HCT116 (cell line): ENCODE results near the gene PFDN2. TPM values are rescaled to one million over a fixed set of nuclear protein-coding genes. Genes with fewer than 3 reads are reported as not detected.
A peak's percentile ranks its signal among the peaks of the same experiment; 100 is the strongest.

Experiments used
- ATAC-seq: fragments of 200-7000 bp; cut with Tn5 transposase; 2 replicates; pipeline ENCODE4 v1.9.1; 2020; ENCODE audit warnings: mild to moderate bottlenecking, moderate library complexity
- BruUV-seq: library from RNA; stranded (reverse); fragments of 400-500 nt; replicated peaks from 2 replicates; lab custom pipeline; 2021; lab: Mats Ljungman, UMichigan
- CTCF ChIA-PET: fragments of 300-600 bp; sonication (Branson Sonifier 250); formaldehyde crosslinking; loops from one replicate; lab custom pipeline; 2021; ENCODE audit warnings: antibody characterized with exemption; lab: Charles Lee
- POLR2A ChIA-PET: fragments of 300-600, 350-600 bp; sonication (Branson Sonifier 250); formaldehyde crosslinking; loops from one replicate; lab custom pipeline; 2021; ENCODE audit warnings: antibody characterized with exemption; lab: Charles Lee
- RAD21 ChIA-PET, 2 experiments: fragments of 300-600 bp; sonication (Branson Sonifier 250); formaldehyde crosslinking; loops; one replicate each; lab custom pipeline; 2023; ENCODE audit warnings: low total read pairs in 2 of 2; ENCODE audit not compliant: uncharacterized antibody in 2 of 2, unreplicated experiment in 2 of 2, low non-redundant PET in 1 of 2; lab: Charles Lee
- DNase-seq: peaks from one replicate; pipeline ENCODE4 v3.0.0-alpha.2; 2010; ENCODE audit warnings: low read depth, low spot score
- H2AFZ ChIP-seq: fragments of 200-600 bp; shearing (Covaris generic), sonication (generic); 2 replicates; pipeline ENCODE4 v1.6.1; 2017; ENCODE audit warnings: low read depth, mixed run types, mixed read lengths, antibody characterized with exemption, low read length; ENCODE audit not compliant: poor library complexity, severe bottlenecking
- H3K27ac ChIP-seq: 2 replicates; pipeline ENCODE4 v1.5.1; 2012; ENCODE audit warnings: low read depth, low read length
- H3K27me3 ChIP-seq: fragments of 200-600 bp; sonication (generic); 2 replicates; pipeline ENCODE4 v1.6.1; 2016; ENCODE audit warnings: mixed run types, low read length, mixed read lengths; ENCODE audit not compliant: insufficient read depth
- H3K36me3 ChIP-seq, 2 experiments: fragments of 200-500 bp in 1 of 2; fragments of 200-600 bp in 1 of 2; sonication (Bioruptor generic) in 1 of 2; sonication (generic) in 1 of 2; 2 replicates each; pipeline versions ENCODE4 v1.5.1 to v1.6.1; 2014 to 2016; ENCODE audit warnings: low read length in 2 of 2, inconsistent platforms in 1 of 2, mixed read lengths in 1 of 2, mixed run types in 1 of 2; ENCODE audit not compliant: insufficient read depth in 2 of 2, control insufficient read depth in 1 of 2
- H3K4me1 ChIP-seq, 2 experiments: fragments of 200-600 bp in 1 of 2; sonication (generic) in 1 of 2; 2 replicates each; pipeline versions ENCODE4 v1.5.1 to v1.6.1; 2012 to 2017; ENCODE audit warnings: low read length in 2 of 2, inconsistent platforms in 1 of 2, mild to moderate bottlenecking in 1 of 2, mixed read lengths in 1 of 2, mixed run types in 1 of 2, moderate library complexity in 1 of 2; ENCODE audit not compliant: insufficient read depth in 2 of 2, control insufficient read depth in 1 of 2
- H3K4me2 ChIP-seq: fragments of 200-600 bp; sonication (generic); 2 replicates; pipeline ENCODE4 v1.6.1; 2017; ENCODE audit warnings: mixed run types, low read length, mixed read lengths
- H3K4me3 ChIP-seq, 2 experiments: fragments of 200-600 bp in 1 of 2; sonication (generic) in 1 of 2; replicated peaks in 1 of 2; 2 replicates each; pipeline ENCODE4 v1.5.1; 2011 to 2016; ENCODE audit warnings: low read length in 2 of 2, control low read depth in 1 of 2, low read depth in 1 of 2, mild to moderate bottlenecking in 1 of 2, mixed read lengths in 1 of 2, mixed run types in 1 of 2
- H3K79me2 ChIP-seq: fragments of 200-600 bp; sonication (generic); 2 replicates; pipeline ENCODE4 v1.6.1; 2017; ENCODE audit warnings: mild to moderate bottlenecking, mixed run types, low read length, moderate library complexity, mixed read lengths; ENCODE audit not compliant: insufficient read depth
- H3K9ac ChIP-seq: fragments of 200-600 bp; sonication (generic); 2 replicates; pipeline ENCODE4 v1.6.1; 2016; ENCODE audit warnings: low read length, mixed read lengths
- H3K9me2 ChIP-seq: fragments of 200-600 bp; sonication (generic), shearing (Covaris generic); 2 replicates; pipeline ENCODE4 v1.6.1; 2017; ENCODE audit warnings: mixed run types, mild to moderate bottlenecking, moderate library complexity; ENCODE audit not compliant: insufficient read depth
- H3K9me3 ChIP-seq, 2 experiments: fragments of 200-500 bp in 1 of 2; fragments of 200-600 bp in 1 of 2; sonication (Bioruptor generic) in 1 of 2; sonication (generic) in 1 of 2; 2 replicates each; pipeline ENCODE4 v1.6.1; 2014 to 2017; ENCODE audit warnings: low read length in 2 of 2, mixed read lengths in 2 of 2, inconsistent platforms in 1 of 2, low read depth in 1 of 2, mild to moderate bottlenecking in 1 of 2, mixed run types in 1 of 2, moderate library complexity in 1 of 2; ENCODE audit not compliant: control insufficient read depth in 1 of 2, insufficient read depth in 1 of 2
- H4K20me1 ChIP-seq: fragments of 200-600 bp; sonication (generic), shearing (Covaris generic); 2 replicates; pipeline ENCODE4 v1.6.1; 2017; ENCODE audit warnings: mixed run types, mild to moderate bottlenecking, moderate library complexity; ENCODE audit not compliant: insufficient read depth
- CBX3 ChIP-seq: IDR thresholded peaks from 2 replicates; pipeline ENCODE4 v1.6.1; 2012; ENCODE audit warnings: low read depth
- EZH2phosphoT487 ChIP-seq: fragments of 200-600 bp; IDR thresholded peaks from 2 replicates; pipeline ENCODE4 v1.6.1; 2018; ENCODE audit warnings: antibody characterized with exemption, borderline replicate concordance
- JUND ChIP-seq: IDR thresholded peaks from 2 replicates; pipeline ENCODE4 v1.6.1; 2012
- POLR2A ChIP-seq: IDR thresholded peaks from 2 replicates; pipeline ENCODE4 v1.7.0; 2011; ENCODE audit warnings: borderline replicate concordance; ENCODE audit not compliant: insufficient read depth, insufficient read length; ENCODE audit errors: extremely low read depth
- POLR2AphosphoS5 ChIP-seq: IDR thresholded peaks from 2 replicates; pipeline ENCODE4 v1.6.1; 2011; ENCODE audit warnings: mild to moderate bottlenecking, low read depth, low read length, moderate library complexity
- SIN3A ChIP-seq: IDR thresholded peaks from 2 replicates; pipeline ENCODE4 v1.6.1; 2012; ENCODE audit warnings: low read depth
- YY1 ChIP-seq: IDR thresholded peaks from 2 replicates; pipeline ENCODE4 v1.6.1; 2011; ENCODE audit warnings: low read length, low read depth, moderate library complexity, mild to moderate bottlenecking; ENCODE audit not compliant: insufficient replicate concordance; ENCODE audit errors: extremely low read depth
- ZFX ChIP-seq: fragments of 450-650 bp; IDR thresholded peaks from 2 replicates; pipeline ENCODE4 v1.6.1; 2017
- intact Hi-C: fragments of 100-400 bp; cut with micrococcal nuclease; formaldehyde crosslinking; loops from 2 replicates; pipeline ENCODE4 v1.10.0; 2022
- total RNA-seq: library from RNA; stranded (reverse); gene quantifications from one replicate; pipeline ENCODE4 v1.2.1, GENCODE V29; 2021; ENCODE audit not compliant: unreplicated experiment
- TF ChIP-seq, protein P1 (sequence below): IDR thresholded peaks from 2 replicates; pipeline ENCODE4 v1.6.1; 2012
- TF ChIP-seq, protein P2 (sequence below), 3 experiments: fragments of 200-600 bp in 1 of 3; sonication (generic) in 1 of 3; IDR thresholded peaks in 2 of 3; conservative IDR thresholded peaks in 1 of 3; 2 replicates each; pipeline ENCODE4 v1.5.1; 2012 to 2017; ENCODE audit warnings: low read depth in 2 of 3, low read length in 2 of 3, antibody characterized with exemption in 1 of 3, borderline replicate concordance in 1 of 3, control low read depth in 1 of 3, mild to moderate bottlenecking in 1 of 3, mixed read lengths in 1 of 3, mixed run types in 1 of 3, moderate library complexity in 1 of 3; ENCODE audit not compliant: insufficient read depth in 1 of 3

Gene PFDN2
- total RNA-seq, 1 experiment from 2014 or later, result 179 TPM

DNA sequence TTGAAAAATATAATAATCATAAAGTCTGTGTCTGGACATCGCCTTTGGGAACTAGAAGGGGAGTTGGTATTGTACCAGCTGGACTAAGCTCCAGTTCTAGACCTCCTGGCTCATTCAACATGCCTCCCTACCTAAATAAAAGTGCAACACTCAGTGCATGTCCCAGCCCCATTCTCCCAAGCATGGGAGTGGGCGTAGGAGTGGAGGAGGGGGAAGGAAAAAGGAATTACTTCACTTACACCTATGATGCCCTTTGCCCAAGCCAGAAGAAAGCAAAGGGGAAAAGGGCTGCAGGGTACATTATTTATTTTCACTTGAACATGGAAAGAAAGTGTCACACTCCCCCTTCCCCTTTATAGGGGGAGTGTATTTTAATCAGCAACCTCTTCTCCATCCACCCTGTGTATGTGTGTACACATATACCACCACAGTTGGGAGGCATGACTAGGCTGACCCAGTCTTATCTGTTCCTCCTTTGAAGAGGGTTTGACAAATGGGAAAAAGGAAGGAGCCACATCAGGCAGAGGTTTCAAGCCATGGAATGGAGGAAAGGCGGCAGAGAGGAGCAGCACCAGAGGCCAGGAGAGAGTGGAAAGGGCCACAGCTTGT lies 3.3 kb upstream of the PFDN2 start:
- no peak overlapping the region for H2AFZ ChIP-seq
- H3K27ac ChIP-seq, result no peak overlapping the region
- DNase-seq, result no peak
- no peaks in the 10 kb centered on the region for H3K9me2 ChIP-seq
- no peak overlapping the region for H3K4me2 ChIP-seq
- peaks cover 16 to 30% of the 10 kb centered on the region in 2 experiments for H3K4me1 ChIP-seq
- BruUV-seq, result no TSS peak
- POLR2A ChIA-PET, result interaction anchor here (0.6 to 0.8 kb wide), 3 partner anchors 12 to 847 kb away, joined by 3 to 4 read pairs (median 3); partner anchors contain the start of gene DEDD
- no peak overlapping the region for H3K9ac ChIP-seq
- CTCF ChIA-PET, result no interaction called here
- peaks cover 54% of the 10 kb centered on the region for H3K79me2 ChIP-seq
- no peaks in the 10 kb centered on the region for H3K27me3 ChIP-seq
- H4K20me1 ChIP-seq, result no peaks in the 10 kb centered on the region
- intact Hi-C loops, result no loop called here
- no peak for ATAC-seq
- H3K4me3 ChIP-seq, result no peak overlapping the region
- RAD21 ChIA-PET, result no interaction called here
- TF ChIP-seq, protein P1, sequence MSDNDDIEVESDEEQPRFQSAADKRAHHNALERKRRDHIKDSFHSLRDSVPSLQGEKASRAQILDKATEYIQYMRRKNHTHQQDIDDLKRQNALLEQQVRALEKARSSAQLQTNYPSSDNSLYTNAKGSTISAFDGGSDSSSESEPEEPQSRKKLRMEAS, result no peak
- TF ChIP-seq POLR2AphosphoS5, result peak; percentile 15; the same call in 1 of the 2 replicates
- H3K9me3 ChIP-seq, result no peaks in the 10 kb centered on the region
- H3K36me3 ChIP-seq, result peaks cover 17 to 49% of the 10 kb centered on the region in 2 experiments

DNA sequence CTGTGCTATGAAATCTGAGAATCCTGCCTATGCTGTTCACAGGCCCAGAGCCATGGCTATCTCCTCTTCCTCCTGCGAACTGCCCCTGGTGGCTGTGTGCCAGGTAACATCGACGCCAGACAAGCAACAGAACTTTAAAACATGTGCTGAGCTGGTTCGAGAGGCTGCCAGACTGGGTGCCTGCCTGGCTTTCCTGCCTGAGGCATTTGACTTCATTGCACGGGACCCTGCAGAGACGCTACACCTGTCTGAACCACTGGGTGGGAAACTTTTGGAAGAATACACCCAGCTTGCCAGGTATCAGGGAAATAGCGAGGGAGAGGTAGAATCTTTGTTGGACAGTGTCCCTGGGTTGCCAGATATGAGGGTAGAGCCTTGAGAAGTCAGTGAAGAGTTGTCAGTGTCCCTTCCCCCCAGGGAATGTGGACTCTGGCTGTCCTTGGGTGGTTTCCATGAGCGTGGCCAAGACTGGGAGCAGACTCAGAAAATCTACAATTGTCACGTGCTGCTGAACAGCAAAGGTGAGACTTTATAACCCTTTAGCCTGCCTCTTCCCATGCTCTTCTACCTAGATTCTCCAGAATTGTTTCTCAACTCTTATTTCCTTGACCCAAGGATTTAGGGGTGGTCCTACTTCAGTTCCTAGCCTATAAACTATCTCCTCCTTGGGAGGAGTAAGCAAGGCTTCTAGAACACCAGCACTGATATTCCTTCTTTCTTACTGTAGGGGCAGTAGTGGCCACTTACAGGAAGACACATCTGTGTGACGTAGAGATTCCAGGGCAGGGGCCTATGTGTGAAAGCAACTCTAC lies 1.5 kb upstream of the PFDN2 start:
- no TSS peak for BruUV-seq
- intact Hi-C loops, result loop anchor here (2.0 to 5.0 kb wide), 4 partner anchors 14 to 263 kb away; partner anchors contain the start of genes DEDD and USF1
- H3K27ac ChIP-seq, result peak overlapping the region; percentile 91
- H3K79me2 ChIP-seq, result peaks cover 63% of the 10 kb centered on the region
- H2AFZ ChIP-seq, result no peak overlapping the region
- H3K36me3 ChIP-seq, result peaks cover 17 to 41% of the 10 kb centered on the region in 2 experiments
- ChIA-PET CTCF (no interaction called here), POLR2A (interaction anchor here (1.9 kb wide), 1 partner anchor 11 kb away, joined by 4 read pairs; no protein-coding TSS in a partner anchor), RAD21 (no interaction called here)
- peak overlapping the region; percentile 84 for H3K4me2 ChIP-seq
- H3K9ac ChIP-seq, result peak overlapping the region; percentile 97
- ATAC-seq, result peak; percentile 71
- DNase-seq, result peak; percentile 86
- H3K4me1 ChIP-seq, result peaks cover 32 to 48% of the 10 kb centered on the region in 2 experiments
- no peaks in the 10 kb centered on the region for H3K9me3 ChIP-seq
- H4K20me1 ChIP-seq, result no peaks in the 10 kb centered on the region
- H3K9me2 ChIP-seq, result no peaks in the 10 kb centered on the region
- TF ChIP-seq SIN3A, result no peak
- no peak for TF ChIP-seq CBX3
- TF ChIP-seq YY1, result peak; percentile 27
- TF ChIP-seq ZFX, result no peak
- no peak for TF ChIP-seq POLR2A
- TF ChIP-seq JUND, result no peak
- TF ChIP-seq, protein P2, sequence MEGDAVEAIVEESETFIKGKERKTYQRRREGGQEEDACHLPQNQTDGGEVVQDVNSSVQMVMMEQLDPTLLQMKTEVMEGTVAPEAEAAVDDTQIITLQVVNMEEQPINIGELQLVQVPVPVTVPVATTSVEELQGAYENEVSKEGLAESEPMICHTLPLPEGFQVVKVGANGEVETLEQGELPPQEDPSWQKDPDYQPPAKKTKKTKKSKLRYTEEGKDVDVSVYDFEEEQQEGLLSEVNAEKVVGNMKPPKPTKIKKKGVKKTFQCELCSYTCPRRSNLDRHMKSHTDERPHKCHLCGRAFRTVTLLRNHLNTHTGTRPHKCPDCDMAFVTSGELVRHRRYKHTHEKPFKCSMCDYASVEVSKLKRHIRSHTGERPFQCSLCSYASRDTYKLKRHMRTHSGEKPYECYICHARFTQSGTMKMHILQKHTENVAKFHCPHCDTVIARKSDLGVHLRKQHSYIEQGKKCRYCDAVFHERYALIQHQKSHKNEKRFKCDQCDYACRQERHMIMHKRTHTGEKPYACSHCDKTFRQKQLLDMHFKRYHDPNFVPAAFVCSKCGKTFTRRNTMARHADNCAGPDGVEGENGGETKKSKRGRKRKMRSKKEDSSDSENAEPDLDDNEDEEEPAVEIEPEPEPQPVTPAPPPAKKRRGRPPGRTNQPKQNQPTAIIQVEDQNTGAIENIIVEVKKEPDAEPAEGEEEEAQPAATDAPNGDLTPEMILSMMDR (IDR thresholded peaks at IDR 0.05 in 2 of 3, conservative IDR thresholded peaks at IDR 0.05 in 1 of 3; ENCODE audit: borderline replicate concordance in 1 of 3, insufficient read depth in 1 of 3, low read depth in 2 of 3, low read length in 2 of 3), result peak in 2 of 3 experiments; percentile 57 to 63; a peak in 4 of 6 replicates
- TF ChIP-seq EZH2phosphoT487, result no peak
- TF ChIP-seq, all 23 proteins: peak for 2
- Histone ChIP-seq H3K4me3 (peak overlapping the region; percentile 68 to 98), H3K27me3 (no peaks in the 10 kb centered on the region)
